ENCODE results near the gene EPB41L4B.

DNA sequence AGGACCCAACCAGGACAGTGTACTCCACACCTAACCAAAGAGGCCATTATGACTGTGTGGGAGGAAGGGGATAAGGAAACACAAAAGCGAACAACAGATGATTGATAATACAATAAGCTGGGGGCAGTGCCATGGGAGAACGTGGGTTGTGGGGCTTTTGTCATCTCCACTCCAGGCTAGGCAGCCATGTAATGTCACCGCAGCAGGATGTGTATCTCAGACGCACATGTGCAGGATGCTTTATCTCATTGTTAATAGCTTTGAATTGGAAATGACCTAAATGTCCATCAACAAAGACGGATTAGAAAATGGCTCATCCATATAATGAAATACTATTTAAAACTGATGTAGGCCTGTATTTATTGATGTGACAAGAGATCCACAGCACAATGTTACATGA lies 51.0 kb downstream of the EPB41L4B start:
- TF ChIP-seq ZFP30 (CRISPR knock-in tag; IDR thresholded peaks at IDR 0.05) (no peak), TCF4 (CRISPR knock-in tag; IDR thresholded peaks at IDR 0.05; ENCODE audit: borderline replicate concordance) (peak; percentile 36), CSDC2 (CRISPR knock-in tag; IDR thresholded peaks at IDR 0.05) (no peak), ZC3H10 (CRISPR knock-in tag; IDR thresholded peaks at IDR 0.05) (no peak), ARNTL (CRISPR knock-in tag; IDR thresholded peaks at IDR 0.05; ENCODE audit: borderline replicate concordance, low read depth) (no peak)
- TF ChIP-seq, protein P1, sequence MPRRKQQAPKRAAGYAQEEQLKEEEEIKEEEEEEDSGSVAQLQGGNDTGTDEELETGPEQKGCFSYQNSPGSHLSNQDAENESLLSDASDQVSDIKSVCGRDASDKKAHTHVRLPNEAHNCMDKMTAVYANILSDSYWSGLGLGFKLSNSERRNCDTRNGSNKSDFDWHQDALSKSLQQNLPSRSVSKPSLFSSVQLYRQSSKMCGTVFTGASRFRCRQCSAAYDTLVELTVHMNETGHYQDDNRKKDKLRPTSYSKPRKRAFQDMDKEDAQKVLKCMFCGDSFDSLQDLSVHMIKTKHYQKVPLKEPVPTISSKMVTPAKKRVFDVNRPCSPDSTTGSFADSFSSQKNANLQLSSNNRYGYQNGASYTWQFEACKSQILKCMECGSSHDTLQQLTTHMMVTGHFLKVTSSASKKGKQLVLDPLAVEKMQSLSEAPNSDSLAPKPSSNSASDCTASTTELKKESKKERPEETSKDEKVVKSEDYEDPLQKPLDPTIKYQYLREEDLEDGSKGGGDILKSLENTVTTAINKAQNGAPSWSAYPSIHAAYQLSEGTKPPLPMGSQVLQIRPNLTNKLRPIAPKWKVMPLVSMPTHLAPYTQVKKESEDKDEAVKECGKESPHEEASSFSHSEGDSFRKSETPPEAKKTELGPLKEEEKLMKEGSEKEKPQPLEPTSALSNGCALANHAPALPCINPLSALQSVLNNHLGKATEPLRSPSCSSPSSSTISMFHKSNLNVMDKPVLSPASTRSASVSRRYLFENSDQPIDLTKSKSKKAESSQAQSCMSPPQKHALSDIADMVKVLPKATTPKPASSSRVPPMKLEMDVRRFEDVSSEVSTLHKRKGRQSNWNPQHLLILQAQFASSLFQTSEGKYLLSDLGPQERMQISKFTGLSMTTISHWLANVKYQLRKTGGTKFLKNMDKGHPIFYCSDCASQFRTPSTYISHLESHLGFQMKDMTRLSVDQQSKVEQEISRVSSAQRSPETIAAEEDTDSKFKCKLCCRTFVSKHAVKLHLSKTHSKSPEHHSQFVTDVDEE (CRISPR knock-in tag; IDR thresholded peaks at IDR 0.05) = no peak
